H1 (cell line): ENCODE data around the gene CIITA. TPM values are rescaled to one million over a fixed set of nuclear protein-coding genes. Genes with fewer than 3 reads are reported as not detected.

Experiments
- CTCF ChIA-PET: fragments of 300-600 bp; sonication (Branson Sonifier 250); formaldehyde crosslinking; loops from one replicate; lab custom pipeline; 2021; ENCODE audit not compliant: partially characterized antibody; lab: Charles Lee
- POLR2A ChIA-PET: fragments of 300-600 bp; sonication (Branson Sonifier 250); formaldehyde crosslinking; loops from one replicate; lab custom pipeline; 2021; ENCODE audit warnings: inconsistent platforms; ENCODE audit not compliant: partially characterized antibody; lab: Charles Lee
- DNase-seq, 2 experiments: peaks; one replicate each; pipeline versions ENCODE4 v3.0.0 to v3.0.0-alpha.2; 2010 to 2022; ENCODE audit warnings: low spot score in 2 of 2, low read depth in 1 of 2, mixed read lengths in 1 of 2
- FAIRE-seq: peaks from 2 replicates; lab custom pipeline; 2011; peaks lifted over from hg19 to GRCh38; lab: Jason Lieb, UNC
- H2AFZ ChIP-seq: 2 replicates; pipeline ENCODE4 v1.8.1; 2012; ENCODE audit warnings: low read length, inconsistent platforms
- H2AK5ac ChIP-seq: 2 replicates; pipeline ENCODE4 v1.6.1; 2013; ENCODE audit warnings: low read depth, low read length
- H2BK120ac ChIP-seq: replicated peaks from 2 replicates; pipeline ENCODE3; 2013; ENCODE audit warnings: low read depth, low read length, inconsistent platforms
- H2BK12ac ChIP-seq: 2 replicates; pipeline ENCODE4 v1.6.1; 2013; ENCODE audit warnings: low read depth, low read length
- H2BK15ac ChIP-seq: 2 replicates; pipeline ENCODE4 v1.6.1; 2013; ENCODE audit warnings: low read length
- H2BK20ac ChIP-seq: 2 replicates; pipeline ENCODE4 v1.6.1; 2013; ENCODE audit warnings: low read length
- H2BK5ac ChIP-seq: 2 replicates; pipeline ENCODE4 v1.6.1; 2013; ENCODE audit warnings: low read depth, low read length
- H3K14ac ChIP-seq: 2 replicates; pipeline ENCODE4 v1.6.1; 2013; ENCODE audit warnings: inconsistent platforms; ENCODE audit not compliant: insufficient read length
- H3K18ac ChIP-seq: 2 replicates; pipeline ENCODE4 v1.6.1; 2013; ENCODE audit warnings: low read length; ENCODE audit errors: extremely low read depth
- H3K23ac ChIP-seq: 2 replicates; pipeline ENCODE4 v1.6.1; 2013; ENCODE audit warnings: inconsistent platforms; ENCODE audit not compliant: insufficient read length
- H3K23me2 ChIP-seq: 2 replicates; pipeline ENCODE4 v1.6.1; 2013; ENCODE audit warnings: low read depth, low read length
- H3K27ac ChIP-seq: 2 replicates; pipeline ENCODE4 v1.6.1; 2011; ENCODE audit warnings: low read depth, low read length, inconsistent platforms
- H3K27me3 ChIP-seq, 4 experiments: replicated peaks in 1 of 4; 1 replicate in 1 of 4; 2 replicates in 3 of 4; pipeline versions ENCODE4 v1.6.1 to v1.8.1; 2011 to 2013; ENCODE audit warnings: low read length in 3 of 4, mild to moderate bottlenecking in 3 of 4, inconsistent platforms in 2 of 4, mixed read lengths in 2 of 4, moderate library complexity in 1 of 4; ENCODE audit not compliant: control insufficient read depth in 3 of 4, insufficient read depth in 3 of 4; ENCODE audit errors: extremely low read depth in 1 of 4
- H3K36me3 ChIP-seq, 4 experiments: 2 replicates each; pipeline versions ENCODE4 v1.6.1 to v1.8.1; 2011 to 2013; ENCODE audit warnings: mild to moderate bottlenecking in 4 of 4, low read length in 3 of 4, moderate library complexity in 2 of 4, control low read depth in 1 of 4, inconsistent platforms in 1 of 4; ENCODE audit not compliant: insufficient read depth in 4 of 4, control insufficient read depth in 2 of 4
- H3K4ac ChIP-seq: replicated peaks from 2 replicates; pipeline ENCODE3; 2013; ENCODE audit warnings: low read length, low read depth, mixed read lengths, inconsistent platforms; ENCODE audit not compliant: insufficient read length
- H3K4me1 ChIP-seq, 4 experiments: replicated peaks in 1 of 4; 1 replicate in 1 of 4; 2 replicates in 3 of 4; pipeline versions ENCODE4 v1.6.1 to v1.8.1; 2011 to 2013; ENCODE audit warnings: low read length in 3 of 4, inconsistent platforms in 2 of 4, mixed read lengths in 1 of 4; ENCODE audit not compliant: insufficient read depth in 4 of 4, control insufficient read depth in 3 of 4
- H3K4me2 ChIP-seq, 2 experiments: 2 replicates each; pipeline versions ENCODE4 v1.6.1 to v1.8.1; 2011 to 2013; ENCODE audit warnings: low read depth in 2 of 2, low read length in 2 of 2, control low read depth in 1 of 2, inconsistent platforms in 1 of 2, mild to moderate bottlenecking in 1 of 2; ENCODE audit not compliant: insufficient read depth in 1 of 2
- H3K4me3 ChIP-seq, 4 experiments: fragments of 200-600, 300-600 bp in 1 of 4; sonication (generic), shearing (Covaris generic), sonication (Bioruptor Twin) in 1 of 4; 2 replicates each; pipeline versions ENCODE4 v1.5.1 to v1.8.1; 2011 to 2016; ENCODE audit warnings: low read length in 4 of 4, low read depth in 3 of 4, control low read depth in 2 of 4, inconsistent platforms in 2 of 4, mild to moderate bottlenecking in 2 of 4, mixed read lengths in 1 of 4, moderate library complexity in 1 of 4; ENCODE audit not compliant: insufficient read depth in 2 of 4; ENCODE audit errors: extremely low read depth in 1 of 4
- H3K56ac ChIP-seq: replicated peaks from 2 replicates; pipeline ENCODE3; 2013; ENCODE audit warnings: low read depth, mild to moderate bottlenecking, mixed read lengths, low read length, inconsistent platforms; ENCODE audit not compliant: insufficient read length
- H3K79me1 ChIP-seq: 2 replicates; pipeline ENCODE4 v1.6.1; 2013; ENCODE audit warnings: low read depth, low read length, control low read depth
- H3K79me2 ChIP-seq, 2 experiments: 2 replicates each; pipeline versions ENCODE4 v1.6.1 to v1.8.1; 2012 to 2013; ENCODE audit warnings: low read length in 2 of 2, mild to moderate bottlenecking in 2 of 2, inconsistent platforms in 1 of 2; ENCODE audit not compliant: insufficient read depth in 2 of 2, control insufficient read depth in 1 of 2
- H3K9ac ChIP-seq, 4 experiments: replicated peaks in 1 of 4; 1 replicate in 1 of 4; 2 replicates in 3 of 4; pipeline versions ENCODE4 v1.6.1 to v1.8.1; 2011 to 2013; ENCODE audit warnings: low read depth in 3 of 4, low read length in 3 of 4, control low read depth in 2 of 4, mild to moderate bottlenecking in 2 of 4, moderate library complexity in 2 of 4, inconsistent platforms in 1 of 4; ENCODE audit errors: extremely low read depth in 1 of 4
- H3K9me3 ChIP-seq, 2 experiments: 2 replicates each; pipeline versions ENCODE4 v1.6.1 to v1.8.1; 2012 to 2013; ENCODE audit warnings: mild to moderate bottlenecking in 2 of 2, moderate library complexity in 2 of 2, control low read depth in 1 of 2, inconsistent platforms in 1 of 2, low read depth in 1 of 2, low read length in 1 of 2, mixed read lengths in 1 of 2; ENCODE audit not compliant: insufficient read depth in 2 of 2
- H4K20me1 ChIP-seq, 2 experiments: replicated peaks in 1 of 2; 2 replicates each; pipeline versions ENCODE3 to v1.8.1; 2011 to 2013; ENCODE audit warnings: inconsistent platforms in 2 of 2, low read length in 2 of 2, mild to moderate bottlenecking in 1 of 2; ENCODE audit not compliant: insufficient read depth in 2 of 2, control insufficient read depth in 1 of 2
- H4K5ac ChIP-seq: 2 replicates; pipeline ENCODE4 v1.6.1; 2013; ENCODE audit warnings: low read length, low read depth, mixed read lengths, inconsistent platforms; ENCODE audit not compliant: insufficient read length
- H4K8ac ChIP-seq: 2 replicates; pipeline ENCODE4 v1.8.0; 2013; ENCODE audit warnings: mild to moderate bottlenecking, moderate library complexity, low read length, inconsistent platforms; ENCODE audit not compliant: insufficient read depth; ENCODE audit errors: extremely low read depth
- H4K91ac ChIP-seq: replicated peaks from 2 replicates; pipeline ENCODE3; 2013; ENCODE audit warnings: low read length, mixed read lengths, inconsistent platforms; ENCODE audit not compliant: insufficient read length
- GABPA ChIP-seq: IDR thresholded peaks from 2 replicates; pipeline ENCODE4 v1.6.1; 2011; ENCODE audit warnings: mild to moderate bottlenecking, low read length, moderate library complexity, borderline replicate concordance; ENCODE audit not compliant: insufficient read depth
- WGBS, 2 experiments: shearing (Covaris generic) in 1 of 2; methylation state at CpG; one replicate each; pipeline versions ENCODE4 v1.1.6 to v1.1.7; 2013 to 2015; ENCODE audit warnings: low lambda C conversion rate in 2 of 2, mixed read lengths in 2 of 2, inconsistent platforms in 1 of 2, low coverage in 1 of 2, missing lambda C conversion rate in 1 of 2; ENCODE audit not compliant: insufficient replicate concordance in 2 of 2, insufficient coverage in 1 of 2, insufficient read length in 1 of 2; ENCODE audit errors: extremely low coverage in 1 of 2, missing lambda C conversion rate in 1 of 2; 5-methylcytosine and 5-hydroxymethylcytosine counted together
- polyA plus RNA-seq, 7 experiments: library from polyadenylated mRNA; depleted of rRNA in 3 of 7; stranded (reverse) in 5 of 7; unstranded in 2 of 7; fragments of >200 nt in 5 of 7; fragments of 200-250 nt in 2 of 7; gene quantifications; 1 replicate in 5 of 7; 2 replicates in 1 of 7; 4 replicates in 1 of 7; pipeline versions ENCODE4 v1.2.1 to v1.2.3, GENCODE V29; 2011 to 2013; ENCODE audit warnings: missing spikeins in 2 of 7, mixed read lengths in 2 of 7
- total RNA-seq: library from RNA; stranded (reverse); fragmentation: NEBNext Ultra II Directional; extraction: Animal tissue kit (Norgen Biotek cat#: 25700); gene quantifications from 2 replicates; pipeline ENCODE4 v1.2.1, GENCODE V29; 2021
- TF ChIP-seq, protein P1 (sequence below): IDR thresholded peaks from 2 replicates; pipeline ENCODE4 v1.6.1; 2012; ENCODE audit warnings: inconsistent platforms

CIITA gene
- total and polyA plus RNA-seq, 2 of the 8 experiments (the other 6 are each of a cell fraction or from before 2014, with no cell fraction given) = 0.07 to 0.17 TPM

DNA sequence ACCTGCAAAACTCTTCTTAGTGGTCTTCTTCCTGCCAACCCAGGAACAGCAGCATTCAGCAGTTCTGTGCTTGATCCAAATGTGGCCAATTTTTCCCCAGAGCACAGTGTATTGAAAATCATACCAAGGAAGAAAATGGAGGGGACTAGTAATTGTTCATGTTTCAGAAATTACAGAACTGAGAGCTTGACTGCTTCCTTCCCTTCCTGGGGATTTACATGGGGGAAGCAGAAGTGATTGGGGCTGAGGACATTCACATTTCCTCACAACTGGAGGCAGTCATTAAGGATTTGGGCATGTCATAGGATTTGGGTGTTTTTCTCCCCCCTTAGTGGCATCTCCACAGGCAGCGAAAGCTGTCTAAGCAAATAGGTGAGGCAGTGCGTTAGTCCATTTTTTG is 19.7 kb downstream of the CIITA start:
- Histone ChIP-seq H2AFZ (no peak overlapping the region), H2BK20ac (no peak overlapping the region), H4K91ac (no peak overlapping the region), H3K4me1 (peaks cover 0 to 4% (median 0%) of the 10 kb centered on the region in 4 experiments; a peak in 2 of 7 replicates), H3K79me2 (no peaks in the 10 kb centered on the region), H3K23me2 (no peaks in the 10 kb centered on the region; the same call in 1 of the 2 replicates), H2BK15ac (no peak overlapping the region), H3K9ac (no peak overlapping the region), H3K23ac (no peak overlapping the region), H2AK5ac (no peak overlapping the region), H2BK5ac (no peak overlapping the region), H3K79me1 (no peaks in the 10 kb centered on the region), H2BK120ac (no peak overlapping the region), H4K20me1 (peaks cover 0 to 3% of the 10 kb centered on the region in 2 experiments), H3K4me2 (no peak overlapping the region), H4K8ac (no peak overlapping the region), H3K4me3 (no peak overlapping the region), H3K27me3 (no peaks in the 10 kb centered on the region; a peak in 1 of 7 replicates), H3K4ac (no peak overlapping the region), H3K56ac (no peak overlapping the region), H3K36me3 (no peaks in the 10 kb centered on the region), H3K27ac (no peak overlapping the region), H4K5ac (no peak overlapping the region), H3K18ac (no peak overlapping the region), H3K14ac (no peak overlapping the region), H3K9me3 (no peaks in the 10 kb centered on the region), H2BK12ac (no peak overlapping the region)
- POLR2A ChIA-PET = no interaction called here
- WGBS, 2 experiments = 82% methylated on average over 2 of the region's 2 CpGs; no CpG with 5 or more reads in 1 of the 2 experiments
- no peak for FAIRE-seq
- no peak for DNase-seq
- CTCF ChIA-PET = interaction anchor here (2.4 kb wide), 1 partner anchor 22 kb away, joined by 7 read pairs; no protein-coding TSS in a partner anchor
- no peak for TF ChIP-seq GABPA
- TF ChIP-seq, protein P1, sequence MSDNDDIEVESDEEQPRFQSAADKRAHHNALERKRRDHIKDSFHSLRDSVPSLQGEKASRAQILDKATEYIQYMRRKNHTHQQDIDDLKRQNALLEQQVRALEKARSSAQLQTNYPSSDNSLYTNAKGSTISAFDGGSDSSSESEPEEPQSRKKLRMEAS = no peak
